T-helper 17 cell (primary cell): ENCODE data around the gene HDAC2. TPM values are rescaled to one million over a fixed set of nuclear protein-coding genes. Genes with fewer than 3 reads are reported as not detected.
"Not testable (repeated sequence)": the region's sequence is repeated elsewhere in the genome, so short reads cannot be mapped to it uniquely, and the experiment has no call there.

Experiments
- ATAC-seq: fragments of 150-1000 bp; cut with Tn5 transposase; 2 replicates; pipeline ENCODE4 v1.10.0; 2021; ENCODE audit warnings: mild to moderate bottlenecking, moderate library complexity
- DNase-seq, 3 donors: peaks; one replicate each; pipeline versions ENCODE4 v3.0.0 to v3.0.0-alpha.2; 2020 to 2021
- H3K9me3 ChIP-seq: one replicate; pipeline ENCODE4 v1.7.0; 2013; ENCODE audit warnings: low read length, mild to moderate bottlenecking; ENCODE audit not compliant: control insufficient read depth, poor library complexity, severe bottlenecking
- H3K27ac Mint-ChIP-seq: one replicate; pipeline ENCODE4 v1.8.0; 2022; ENCODE audit warnings: mild to moderate bottlenecking, moderate library complexity, mixed read lengths
- H3K27me3 Mint-ChIP-seq: one replicate; pipeline ENCODE4 v1.8.0; 2022; ENCODE audit warnings: mixed read lengths
- H3K36me3 Mint-ChIP-seq: one replicate; pipeline ENCODE4 v1.8.0; 2022; ENCODE audit warnings: low read depth, mixed read lengths
- H3K4me1 Mint-ChIP-seq: one replicate; pipeline ENCODE4 v1.8.0; 2022; ENCODE audit warnings: mild to moderate bottlenecking, mixed read lengths
- H3K4me3 Mint-ChIP-seq: one replicate; pipeline ENCODE4 v1.8.0; 2022; ENCODE audit warnings: mild to moderate bottlenecking, moderate library complexity, mixed read lengths
- total RNA-seq, 4 donors: library from RNA in 2 of 4; stranded (reverse) in 2 of 4; gene quantifications; one replicate each; pipeline ENCODE4 v1.2.3 and lab custom pipeline; 2022 to 2026

Gene HDAC2
- total RNA-seq (10 to 100 TPM; 38.4 to 50.1 TPM), total RNA-seq (lab: John Stamatoyannopoulos, UW) (42.8 to 57.4 reads per million in 2 donors)

GRCh38 chr6:113970805-113971676, at the start of gene HDAC2:
TSS of gene HDAC2 (minus strand) at chr6:113971148. CDS start at chr6:113970908, 240 bp downstream.
- H3K27ac Mint-ChIP-seq = peak within 1 kb of the TSS; percentile 96
- no peaks in the 10 kb centered on the region for H3K9me3 ChIP-seq
- H3K4me1 Mint-ChIP-seq = peaks cover 28% of the 10 kb centered on the region
- H3K27me3 Mint-ChIP-seq = no peaks in the 10 kb centered on the region
- peak; percentile 73 to 78 (median 74) for DNase-seq
- peak; percentile 83 for ATAC-seq
- H3K4me3 Mint-ChIP-seq = peak within 1 kb of the TSS; percentile 98
- peaks cover 6% of the 10 kb centered on the region for H3K36me3 Mint-ChIP-seq

- ATAC-seq = no peak
- H3K9me3 ChIP-seq = no peaks in the 10 kb centered on the region
- DNase-seq = no peak
- Mint-ChIP-seq H3K4me1 (no peaks in the 10 kb centered on the region), H3K4me3 (no peak overlapping the region), H3K27me3 (no peaks in the 10 kb centered on the region), H3K36me3 (no peaks in the 10 kb centered on the region), H3K27ac (no peak overlapping the region)
These were observed 49.2 kb upstream of the HDAC2 start for GRCh38 chr6:114020196-114020595.

- not testable (repeated sequence) for H3K27ac Mint-ChIP-seq, ATAC-seq, DNase-seq, H3K4me1 Mint-ChIP-seq, H3K4me3 Mint-ChIP-seq, H3K27me3 Mint-ChIP-seq, H3K9me3 ChIP-seq, H3K36me3 Mint-ChIP-seq
These were observed 46.2 kb upstream of the HDAC2 start for GRCh38 chr6:114017146-114017545.

- not testable (repeated sequence) for DNase-seq, H3K4me3 Mint-ChIP-seq, H3K27ac Mint-ChIP-seq, H3K9me3 ChIP-seq, H3K36me3 Mint-ChIP-seq, H3K4me1 Mint-ChIP-seq, H3K27me3 Mint-ChIP-seq, ATAC-seq
These were observed 43.2 kb upstream of the HDAC2 start for GRCh38 chr6:114014106-114014505.

DNA sequence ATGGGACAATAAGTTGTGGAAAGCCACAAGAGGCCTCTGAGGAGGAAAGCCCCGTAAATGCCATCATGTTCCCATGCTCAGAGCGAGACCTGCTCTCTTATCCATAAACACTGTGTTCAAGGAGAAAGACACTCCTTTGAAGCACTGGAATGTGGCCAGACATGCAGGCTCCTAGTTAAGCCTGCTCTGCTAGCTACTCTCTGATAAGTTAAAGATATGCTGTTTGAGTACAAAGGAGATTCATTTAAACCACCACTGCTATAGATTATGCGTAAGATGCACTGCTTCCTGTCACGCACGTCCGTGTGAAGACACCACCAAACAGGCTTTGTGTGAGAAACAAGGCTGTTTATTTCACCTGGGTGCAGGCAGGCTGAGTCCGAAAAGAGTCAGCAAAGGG, 40.5 kb upstream of the HDAC2 start:
- H3K36me3 Mint-ChIP-seq, H3K27me3 Mint-ChIP-seq, H3K27ac Mint-ChIP-seq, DNase-seq, H3K9me3 ChIP-seq: not testable (repeated sequence)
- H3K4me1 Mint-ChIP-seq = peaks cover 17% of the 10 kb centered on the region
- peak; percentile 67 for ATAC-seq
- H3K4me3 Mint-ChIP-seq = peak overlapping the region; percentile 5

DNA sequence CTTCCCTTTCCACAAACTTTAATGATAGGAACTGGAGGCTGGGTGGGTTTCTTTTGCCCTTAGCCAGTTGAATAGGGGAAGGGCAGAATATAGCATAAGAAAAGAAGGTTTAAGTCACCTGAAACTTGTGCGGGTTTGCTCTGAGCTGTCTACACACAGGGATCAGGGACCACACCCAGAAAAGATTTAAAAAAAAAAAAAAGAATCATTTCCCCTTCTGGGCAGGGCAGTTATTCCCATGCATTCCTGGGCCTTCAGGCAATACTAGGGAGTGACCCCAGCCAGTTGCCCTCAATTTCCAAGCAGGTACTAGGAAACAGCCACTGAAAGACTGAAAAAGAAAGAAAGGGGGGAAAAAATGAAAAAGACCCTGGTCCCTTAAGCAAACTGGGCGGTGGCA, 39.6 kb upstream of the HDAC2 start:
- Mint-ChIP-seq H3K4me3 (no peak overlapping the region), H3K36me3 (no peaks in the 10 kb centered on the region), H3K4me1 (peaks cover 17% of the 10 kb centered on the region), H3K27me3 (no peaks in the 10 kb centered on the region), H3K27ac (no peak overlapping the region)
- peaks cover 3% of the 10 kb centered on the region for H3K9me3 ChIP-seq
- ATAC-seq = no peak
- DNase-seq = no peak

- no peak for DNase-seq
- H3K36me3 Mint-ChIP-seq = no peaks in the 10 kb centered on the region
- ATAC-seq = no peak
- peaks cover 3% of the 10 kb centered on the region for H3K9me3 ChIP-seq
- no peak overlapping the region for H3K4me3 Mint-ChIP-seq
- H3K27me3 Mint-ChIP-seq = no peaks in the 10 kb centered on the region
- H3K4me1 Mint-ChIP-seq = peaks cover 17% of the 10 kb centered on the region
- no peak overlapping the region for H3K27ac Mint-ChIP-seq
These were observed 38.2 kb upstream of the HDAC2 start for GRCh38 chr6:114009192-114009591.

- DNase-seq = no peak
- no peak for ATAC-seq
- Mint-ChIP-seq H3K4me3 (no peak overlapping the region), H3K27me3 (no peaks in the 10 kb centered on the region), H3K4me1 (peaks cover 17% of the 10 kb centered on the region), H3K36me3 (no peaks in the 10 kb centered on the region), H3K27ac (no peak overlapping the region)
- peaks cover 3% of the 10 kb centered on the region for H3K9me3 ChIP-seq
These were observed 37.4 kb upstream of the HDAC2 start for GRCh38 chr6:114008331-114008730.

- H3K4me3 Mint-ChIP-seq = peak overlapping the region; percentile 47
- H3K4me1 Mint-ChIP-seq = peaks cover 17% of the 10 kb centered on the region
- no peak for DNase-seq
- H3K27ac Mint-ChIP-seq = peak overlapping the region; percentile 19
- no peaks in the 10 kb centered on the region for H3K36me3 Mint-ChIP-seq
- peaks cover 4% of the 10 kb centered on the region for H3K27me3 Mint-ChIP-seq
- ATAC-seq = peak; percentile 97
- peaks cover 3% of the 10 kb centered on the region for H3K9me3 ChIP-seq
These were observed 36.6 kb upstream of the HDAC2 start for GRCh38 chr6:114007516-114007915.

DNA sequence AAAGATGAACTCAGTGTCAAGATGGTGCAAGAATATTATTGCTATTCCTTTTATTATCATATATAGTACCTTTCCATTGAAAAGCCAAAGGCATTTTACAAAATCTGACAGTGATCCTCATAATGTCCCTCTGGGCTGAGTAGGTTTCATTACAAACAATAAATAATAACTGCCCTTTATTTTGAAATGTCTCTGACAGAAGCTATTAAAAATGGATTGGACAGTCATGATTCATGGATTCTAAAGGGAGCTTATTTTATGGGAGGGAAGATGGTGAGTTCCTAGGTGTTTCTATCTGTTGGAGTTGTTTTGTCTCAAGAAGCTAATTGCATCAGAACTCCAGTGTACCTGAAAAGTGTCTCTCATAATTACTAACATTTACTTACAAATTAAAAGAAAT, 30.4 kb upstream of the HDAC2 start:
- H3K4me3 Mint-ChIP-seq = no peak overlapping the region
- H3K36me3 Mint-ChIP-seq = no peaks in the 10 kb centered on the region
- no peak overlapping the region for H3K27ac Mint-ChIP-seq
- no peak for ATAC-seq
- H3K9me3 ChIP-seq = no peaks in the 10 kb centered on the region
- H3K4me1 Mint-ChIP-seq = peaks cover 4% of the 10 kb centered on the region
- DNase-seq = no peak
- peaks cover 26% of the 10 kb centered on the region for H3K27me3 Mint-ChIP-seq

GRCh38 chr6:114000069-114000468, 29.1 kb upstream of the HDAC2 start:
- H3K4me1 Mint-ChIP-seq = peaks cover 9% of the 10 kb centered on the region
- H3K4me3 Mint-ChIP-seq = no peak overlapping the region
- no peaks in the 10 kb centered on the region for H3K9me3 ChIP-seq
- ATAC-seq (no peak), DNase-seq (no peak)
- peaks cover 26% of the 10 kb centered on the region for H3K27me3 Mint-ChIP-seq
- H3K27ac Mint-ChIP-seq = no peak overlapping the region
- no peaks in the 10 kb centered on the region for H3K36me3 Mint-ChIP-seq

GRCh38 chr6:113999284-113999683, 28.3 kb upstream of the HDAC2 start:
- no peak for ATAC-seq
- no peak overlapping the region for H3K27ac Mint-ChIP-seq
- no peak for DNase-seq
- H3K36me3 Mint-ChIP-seq = no peaks in the 10 kb centered on the region
- peaks cover 26% of the 10 kb centered on the region for H3K27me3 Mint-ChIP-seq
- no peaks in the 10 kb centered on the region for H3K9me3 ChIP-seq
- H3K4me3 Mint-ChIP-seq = no peak overlapping the region
- peaks cover 13% of the 10 kb centered on the region for H3K4me1 Mint-ChIP-seq

- Mint-ChIP-seq H3K36me3 (no peaks in the 10 kb centered on the region), H3K4me3 (no peak overlapping the region), H3K27me3 (peaks cover 26% of the 10 kb centered on the region), H3K27ac (no peak overlapping the region), H3K4me1 (peaks cover 13% of the 10 kb centered on the region)
- no peaks in the 10 kb centered on the region for H3K9me3 ChIP-seq
- DNase-seq (no peak), ATAC-seq (no peak)
These were observed 27.9 kb upstream of the HDAC2 start for GRCh38 chr6:113998811-113999210.

GRCh38 chr6:113997116-113997515, 26.2 kb upstream of the HDAC2 start:
- ATAC-seq = no peak
- H3K27me3 Mint-ChIP-seq = peaks cover 23% of the 10 kb centered on the region

More at GRCh38 chr6:113997116-113997515, 26.2 kb upstream of the HDAC2 start:
- no peaks in the 10 kb centered on the region for H3K9me3 ChIP-seq
- Mint-ChIP-seq H3K36me3 (no peaks in the 10 kb centered on the region), H3K4me3 (no peak overlapping the region), H3K4me1 (peaks cover 13% of the 10 kb centered on the region), H3K27ac (no peak overlapping the region)
- no peak for DNase-seq
